Hematopoietic multipotent progenitor cell treated with erythropoietin and hydrocortisone succinate and interleukin-3 and kit ligand, for 17 days (in vitro differentiated cells): ENCODE data around the gene PTPRN2.

Experiments
- DNase-seq: peaks from one replicate; pipeline ENCODE4 v3.0.0-alpha.2; 2015; ENCODE audit warnings: low spot score

PTPRN2 gene

DNA sequence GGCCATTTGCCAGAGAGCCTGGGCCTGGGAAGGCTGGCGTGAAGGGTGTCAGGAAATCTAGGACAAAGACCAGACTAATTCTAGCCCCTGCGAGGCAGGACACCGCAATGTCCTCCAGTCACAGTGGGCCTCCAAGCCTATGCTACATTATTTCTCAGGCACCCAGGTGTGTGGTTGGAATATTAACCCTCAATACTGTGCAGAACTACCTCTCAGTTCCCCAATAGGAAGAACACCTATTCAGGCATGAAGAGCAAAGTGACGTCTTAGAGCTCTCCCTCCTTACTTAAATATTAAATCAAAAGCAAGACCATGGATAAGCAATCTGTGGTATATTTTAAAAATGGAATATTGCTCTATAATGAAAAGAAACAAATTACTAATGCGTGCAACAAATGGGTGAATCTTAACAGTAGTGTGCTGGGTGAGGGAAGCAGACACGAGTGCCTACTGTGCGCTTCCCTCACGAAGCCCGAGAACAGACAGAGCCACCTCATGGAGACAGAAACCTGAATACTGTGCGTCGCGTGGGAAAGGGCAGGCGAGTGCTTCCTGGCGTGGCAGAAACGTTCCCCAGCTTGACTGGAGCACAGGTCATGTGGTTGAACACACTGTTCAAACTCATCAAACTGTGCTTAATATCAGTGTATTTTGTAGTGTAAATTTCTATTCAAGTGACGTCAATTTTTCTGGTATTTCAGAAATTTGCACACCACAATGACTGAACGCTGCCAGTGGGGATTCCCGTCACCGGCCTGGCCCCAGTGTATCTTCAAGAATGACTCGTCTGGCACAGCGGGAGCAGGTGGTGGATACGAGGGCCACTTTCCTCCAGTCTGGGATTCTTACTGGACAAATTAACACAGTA lies 15.5 kb upstream of the PTPRN2 start:
- DNase-seq: no peak

DNA sequence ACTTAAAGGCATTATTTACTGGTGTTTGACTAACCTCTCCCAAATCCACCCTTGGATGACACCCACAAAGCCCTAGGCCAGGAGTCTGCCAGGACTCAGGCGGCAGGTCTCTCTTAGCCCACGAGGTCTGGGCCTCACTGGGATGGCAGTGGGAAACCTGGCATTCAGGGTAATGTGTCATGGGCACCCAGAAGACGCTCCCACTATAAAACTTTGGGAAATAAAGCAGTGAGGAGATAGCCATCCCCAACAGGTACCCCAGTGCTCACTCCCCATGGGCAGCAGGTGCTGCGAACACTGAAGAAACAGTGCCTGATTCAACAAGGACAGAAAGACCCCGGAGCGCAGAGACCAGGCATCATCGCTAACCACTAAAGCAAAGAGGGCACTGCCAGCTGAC lies 14.4 kb upstream of the PTPRN2 start:
- DNase-seq: no peak

DNA sequence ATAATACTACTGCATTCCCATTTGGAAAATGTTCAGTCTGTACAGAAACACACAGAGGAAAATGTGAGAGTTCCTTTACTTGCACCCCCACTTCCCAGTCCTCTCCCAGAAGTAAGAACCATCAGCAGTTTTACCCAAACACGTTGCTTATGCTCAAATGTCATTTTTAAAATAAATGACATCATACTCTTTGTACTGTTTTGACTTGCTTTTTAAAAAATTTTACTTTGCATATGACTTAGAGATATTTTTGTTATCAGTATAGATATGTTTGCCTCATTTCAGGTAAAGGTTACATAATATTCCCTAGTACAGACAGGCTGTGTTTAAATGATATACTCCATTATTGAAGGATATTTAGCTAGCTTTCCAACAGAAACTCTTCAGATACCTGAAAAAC lies 13.5 kb upstream of the PTPRN2 start:
- DNase-seq: no peak

DNA sequence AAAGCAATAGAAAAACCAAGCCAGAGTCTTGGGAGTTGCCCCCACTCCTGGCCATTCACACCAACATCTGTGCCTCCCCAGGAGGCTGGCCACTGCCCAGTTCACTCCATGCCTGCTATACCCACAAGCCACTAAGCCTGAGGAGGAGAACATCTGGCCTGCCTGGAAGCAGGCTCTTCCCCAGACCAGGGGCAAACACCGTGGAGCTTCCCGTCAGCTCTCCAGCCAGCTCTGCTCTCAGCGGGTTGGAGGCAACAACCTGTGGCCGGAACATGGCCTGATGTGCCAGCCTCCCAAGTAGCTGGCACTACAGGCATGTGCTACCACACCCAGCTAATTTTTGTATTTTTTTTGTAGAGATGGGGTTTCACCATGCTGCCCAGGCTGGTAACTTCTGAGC lies 9.1 kb upstream of the PTPRN2 start:
- no peak for DNase-seq

DNA sequence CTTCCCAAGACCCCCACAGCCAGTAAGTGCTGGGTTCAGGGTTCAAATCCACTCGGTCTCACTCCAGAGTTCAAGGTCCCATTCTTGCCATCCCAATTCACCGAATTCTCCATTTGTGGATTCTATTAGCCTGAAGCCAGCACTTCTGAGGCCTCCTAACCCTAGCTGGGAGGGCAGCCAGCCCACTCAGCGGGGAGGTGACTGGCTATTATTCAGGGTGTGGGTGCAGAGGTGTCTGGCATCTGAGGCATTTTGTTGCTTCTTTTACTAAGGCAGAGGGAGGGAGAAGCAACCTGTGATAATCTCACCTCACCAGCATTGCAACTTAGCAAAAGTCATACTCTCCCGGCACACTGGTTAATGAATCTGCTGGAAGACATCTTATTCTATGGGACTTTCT lies 8.7 kb upstream of the PTPRN2 start:
- no peak for DNase-seq

DNA sequence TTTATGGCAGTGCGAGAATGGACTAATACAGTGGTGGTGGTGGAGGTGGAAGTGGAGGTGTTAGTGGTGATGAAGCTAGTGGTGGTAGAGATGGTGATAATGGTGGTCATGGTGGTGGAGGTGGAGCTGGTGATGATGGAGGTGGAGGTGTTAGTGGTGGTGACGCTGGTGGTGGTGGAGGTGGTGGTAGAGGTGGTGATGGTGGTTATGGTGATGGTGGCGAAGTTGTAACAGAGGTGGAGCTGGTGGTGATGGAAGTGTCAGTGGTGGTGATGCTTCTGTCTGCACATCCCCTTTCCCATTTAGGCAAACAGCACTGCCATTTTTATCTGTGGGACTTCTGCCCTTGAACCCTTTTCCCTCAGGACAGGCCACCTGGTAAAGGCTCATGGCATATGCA lies 7.4 kb upstream of the PTPRN2 start:
- no peak for DNase-seq

DNA sequence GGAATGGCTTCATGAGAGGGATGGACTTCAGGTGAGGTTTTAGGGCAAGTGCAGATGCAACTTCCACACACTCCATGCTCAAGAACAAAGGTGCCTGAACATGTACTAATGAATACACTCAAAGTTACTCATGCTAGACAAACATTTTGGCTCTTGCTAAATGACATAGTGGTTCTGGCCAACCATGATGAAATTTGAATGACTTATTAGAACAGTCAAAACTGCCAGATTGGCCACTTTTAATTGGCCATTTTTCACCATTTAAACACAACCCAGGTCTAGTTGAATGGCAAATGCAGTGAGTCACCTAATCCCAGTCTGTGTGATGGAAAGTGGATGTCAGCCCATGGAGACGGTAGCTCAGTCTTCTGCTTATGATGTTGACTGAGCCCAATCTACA lies 4.9 kb upstream of the PTPRN2 start:
- no peak for DNase-seq

DNA sequence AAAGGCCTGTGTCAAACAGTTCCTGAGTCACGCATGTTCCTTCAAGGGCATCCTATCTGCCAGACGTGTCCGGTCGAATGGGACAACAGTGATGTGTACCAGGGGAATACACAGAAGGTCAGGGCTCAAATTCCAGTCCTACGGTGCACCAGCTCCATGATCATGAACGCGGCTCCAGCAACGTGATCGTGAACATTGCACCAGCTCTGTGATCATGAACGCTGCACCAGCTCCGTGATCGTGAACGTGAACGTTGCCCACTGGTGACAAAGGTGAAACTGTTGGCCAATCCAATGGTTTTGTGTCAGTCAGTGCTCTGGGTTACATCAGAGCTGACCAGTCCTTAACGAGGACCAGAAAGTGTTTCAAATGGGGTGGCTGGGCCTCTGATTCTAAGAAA lies 4.3 kb upstream of the PTPRN2 start:
- no peak for DNase-seq

DNA sequence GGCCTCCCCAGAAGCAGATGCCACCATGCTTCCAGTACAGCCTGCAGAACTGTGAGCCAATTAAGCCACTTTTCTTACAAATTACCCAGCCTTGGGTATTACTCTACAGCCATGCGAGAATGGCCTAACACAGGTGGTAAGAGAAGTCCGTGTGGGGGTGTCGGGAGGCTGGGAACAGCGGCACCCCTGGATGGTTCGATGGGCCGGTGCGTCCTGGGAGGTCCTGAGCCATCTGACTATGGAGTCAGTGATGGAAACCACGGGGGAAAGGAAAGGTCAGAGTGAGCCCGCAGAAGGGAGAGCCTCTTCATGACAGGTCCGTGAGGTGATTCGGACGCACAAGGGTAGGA lies 2.5 kb upstream of the PTPRN2 start:
- DNase-seq: no peak

DNA sequence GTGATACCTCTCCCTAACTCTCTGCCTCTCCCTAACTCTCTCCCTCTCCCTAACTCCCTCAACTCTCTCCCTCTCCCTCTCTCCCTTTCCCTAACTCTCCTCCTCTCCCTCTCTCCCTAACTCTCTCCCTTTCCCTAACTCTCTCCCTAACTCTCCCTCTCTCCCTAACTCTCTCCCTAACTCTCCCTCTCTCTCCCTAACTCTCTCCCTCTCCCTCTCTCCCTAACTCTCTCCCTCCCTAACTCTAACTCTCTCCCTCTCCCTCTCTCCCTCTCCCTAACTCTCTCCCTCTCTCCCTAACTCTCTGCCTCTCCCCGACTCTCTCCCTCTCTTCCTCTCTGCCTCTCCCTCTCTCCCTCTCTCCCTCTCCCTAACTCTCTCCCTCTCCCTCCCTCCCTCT lies 2.0 kb upstream of the PTPRN2 start:
- no peak for DNase-seq

DNA sequence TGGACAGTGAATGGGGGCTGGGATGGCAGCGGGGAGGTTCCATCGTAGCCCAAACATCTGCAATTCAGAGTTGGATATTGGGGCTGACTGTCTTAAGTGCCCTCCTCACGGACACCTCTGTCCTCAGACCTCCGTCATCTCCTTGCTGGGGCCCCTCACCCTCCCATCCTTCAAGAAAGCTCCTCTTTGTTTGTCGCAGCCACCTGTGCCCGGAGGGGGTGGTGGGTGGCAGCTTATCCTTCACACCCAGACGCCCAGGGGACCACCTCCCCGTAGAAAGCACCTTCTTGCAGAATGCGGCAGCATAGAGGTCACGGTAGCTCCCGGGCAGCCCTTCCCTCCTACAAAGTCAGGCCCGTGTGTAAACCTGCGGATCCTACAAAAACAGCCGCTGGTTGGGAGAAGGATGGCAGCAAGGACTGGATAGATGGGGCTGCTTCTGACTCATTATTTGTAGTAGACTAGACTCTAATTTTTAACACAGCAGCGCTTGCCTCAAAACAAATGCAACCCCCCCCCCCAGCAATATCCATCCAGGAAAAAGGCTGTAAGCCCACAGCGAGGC lies 1.3 kb upstream of the PTPRN2 start:
- no peak for DNase-seq

DNA sequence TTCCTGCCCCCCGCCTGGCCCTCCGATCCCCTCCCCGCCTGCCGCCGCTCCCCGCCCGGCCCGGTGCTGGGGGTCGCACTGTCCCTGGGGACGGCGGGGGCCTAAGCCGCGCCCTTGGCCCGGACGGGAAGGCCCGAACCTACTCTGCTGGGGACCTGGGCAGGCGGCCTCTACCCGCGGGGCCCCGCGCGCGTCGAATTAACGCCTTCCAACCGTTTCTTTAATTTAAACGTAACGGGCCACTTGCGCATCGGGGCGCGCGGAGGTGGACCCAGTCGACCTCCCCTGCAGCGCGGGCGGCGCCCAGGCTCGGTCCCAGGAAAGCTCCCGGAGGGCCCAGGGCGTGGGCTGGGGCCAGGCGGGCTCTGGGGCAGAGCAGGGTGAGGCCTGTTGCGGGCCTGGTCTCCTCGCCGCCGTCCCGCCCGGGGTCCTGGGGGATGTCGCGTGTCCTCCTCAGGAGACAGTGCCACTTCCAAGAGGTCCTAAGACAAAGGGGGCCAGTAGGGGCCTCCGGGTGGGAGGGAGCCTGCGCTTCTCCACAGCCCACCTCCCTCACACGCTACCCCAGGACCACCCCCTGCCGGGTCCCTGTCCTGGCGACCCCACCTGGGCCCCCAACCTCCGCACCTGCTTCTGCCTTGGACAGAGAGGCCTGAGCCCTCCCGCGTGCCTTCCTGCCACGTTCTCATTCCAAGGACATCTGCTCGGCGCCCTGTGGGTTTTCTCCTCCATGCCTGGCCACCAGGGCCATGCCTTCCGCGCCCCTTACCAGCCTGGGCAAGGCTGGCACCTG lies 658 bp upstream of the PTPRN2 start:
- DNase-seq: no peak

DNA sequence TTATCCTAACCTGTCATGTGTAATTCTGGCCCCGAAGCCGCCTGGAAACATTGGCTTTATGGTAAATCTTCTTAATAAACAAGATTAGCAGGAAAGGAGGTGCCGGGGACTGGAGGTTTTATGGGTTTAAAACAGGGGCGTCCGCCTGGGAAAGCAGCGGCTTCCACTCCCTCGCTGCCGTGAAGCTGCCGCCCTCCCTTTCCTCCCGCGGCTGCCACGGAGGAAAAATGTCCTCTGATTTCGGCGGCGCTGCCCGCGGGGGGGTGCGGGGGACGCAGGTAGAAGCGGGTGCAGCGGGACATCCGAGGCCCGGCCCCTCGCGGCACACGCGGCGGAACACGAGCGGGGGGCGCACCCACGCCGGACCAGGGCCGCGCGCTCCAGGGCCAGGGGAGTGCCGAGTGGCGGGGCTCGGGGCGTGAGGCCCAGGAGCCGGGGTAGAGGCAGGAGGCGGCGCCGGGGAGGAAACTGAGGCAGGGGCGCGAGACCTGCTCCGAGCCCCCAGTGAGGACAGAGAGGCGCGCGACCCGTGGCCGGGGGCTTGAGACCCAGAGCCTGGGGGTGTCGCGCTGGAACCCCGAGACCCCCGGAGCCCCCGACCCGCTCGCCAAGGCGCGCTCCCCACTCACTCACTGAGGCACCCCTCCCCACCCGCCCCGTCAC lies 993 bp downstream of the PTPRN2 start:
- no peak for DNase-seq

DNA sequence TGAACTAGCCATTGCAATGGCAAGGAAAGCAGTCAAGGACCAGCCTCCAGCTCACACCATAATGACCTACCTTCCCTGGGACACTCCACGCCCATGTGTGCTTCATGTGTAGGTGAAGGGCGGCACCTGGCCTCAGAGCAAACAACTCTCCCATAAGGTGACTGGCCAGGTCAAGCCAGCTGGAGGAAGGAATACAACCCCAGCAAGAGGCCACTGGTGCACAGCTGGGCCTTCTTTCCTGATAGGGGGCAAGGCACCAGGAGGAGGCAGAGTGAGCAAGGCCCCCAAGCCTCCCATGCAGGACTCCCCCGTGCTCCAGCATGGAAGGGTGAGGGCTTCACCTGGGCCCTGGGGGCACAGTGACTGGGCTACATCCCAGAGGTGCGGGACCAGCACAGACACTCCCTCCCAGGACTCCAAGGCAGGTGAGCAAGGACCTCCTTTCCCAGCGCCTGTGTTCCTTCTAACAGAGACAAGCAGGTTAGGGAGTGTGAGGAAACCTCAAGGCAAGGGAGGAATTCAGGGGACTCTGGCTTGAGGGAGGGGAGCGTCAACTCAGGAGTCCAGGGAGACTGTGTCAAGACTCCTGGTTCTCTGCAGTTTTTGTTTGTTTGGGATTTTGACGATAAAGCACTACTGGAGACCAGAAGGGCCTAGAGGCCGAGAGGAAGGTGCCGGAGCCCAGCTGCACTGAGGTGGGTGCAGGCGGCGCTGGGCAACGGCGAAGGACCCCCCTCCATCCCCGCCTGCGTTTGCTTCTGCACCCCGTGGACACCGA lies 1.7 kb downstream of the PTPRN2 start:
- DNase-seq: no peak

DNA sequence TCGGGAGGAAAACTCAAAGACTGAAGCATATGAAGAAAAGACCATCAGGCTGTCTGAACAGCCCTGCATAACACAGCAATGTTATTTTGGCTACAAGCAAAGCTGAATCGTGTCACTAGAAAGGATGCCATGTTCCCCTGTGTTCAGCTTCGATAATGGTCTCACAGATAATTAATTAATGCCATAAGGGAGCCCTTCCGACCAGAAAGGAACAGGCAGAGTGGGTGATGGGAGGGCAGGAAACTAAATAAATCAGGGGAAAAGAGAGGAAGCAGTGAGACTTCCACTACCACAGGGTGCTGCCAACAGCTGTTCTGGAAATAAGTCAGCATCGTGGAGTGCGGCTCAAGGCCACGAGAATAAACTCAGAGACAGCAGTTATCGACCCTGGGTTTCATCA lies 3.2 kb downstream of the PTPRN2 start:
- no peak for DNase-seq

DNA sequence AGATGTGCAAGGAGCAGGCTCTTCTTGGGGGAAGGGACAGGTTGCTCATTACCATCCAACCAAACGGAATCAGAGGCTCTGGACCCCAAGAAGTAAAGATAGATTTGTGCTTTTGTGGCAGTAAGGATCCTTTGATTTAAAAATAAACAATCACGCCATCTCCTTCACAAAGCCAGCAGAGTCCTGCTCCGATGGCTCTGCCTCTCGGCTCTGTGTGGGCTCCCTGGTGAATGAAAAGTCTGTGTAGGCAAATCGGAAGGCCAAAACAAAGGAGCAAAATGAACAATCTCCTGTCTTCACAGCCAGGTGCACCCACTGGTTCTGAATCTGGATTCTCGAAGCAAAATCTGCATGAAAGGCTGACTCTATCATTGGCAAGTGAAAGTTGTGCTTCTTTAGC lies 3.8 kb downstream of the PTPRN2 start:
- no peak for DNase-seq

DNA sequence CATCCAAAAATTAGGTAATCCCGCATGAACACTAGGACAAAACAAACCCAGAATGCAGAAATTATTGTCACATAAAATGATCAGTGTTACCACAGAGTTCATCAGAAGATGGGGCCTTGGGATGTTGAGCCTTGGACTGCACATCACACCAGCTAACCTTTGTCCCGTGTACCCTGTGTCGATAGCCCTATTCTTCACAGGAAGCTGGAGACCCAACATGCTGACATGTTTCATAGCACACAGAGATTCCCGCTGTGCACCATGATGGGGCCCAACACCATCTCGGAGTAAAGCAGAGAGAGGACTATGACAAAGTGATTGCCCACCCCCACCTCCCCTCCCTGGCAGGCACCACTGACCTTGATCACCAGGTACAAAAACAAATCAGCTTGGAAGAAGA lies 4.5 kb downstream of the PTPRN2 start:
- no peak for DNase-seq

DNA sequence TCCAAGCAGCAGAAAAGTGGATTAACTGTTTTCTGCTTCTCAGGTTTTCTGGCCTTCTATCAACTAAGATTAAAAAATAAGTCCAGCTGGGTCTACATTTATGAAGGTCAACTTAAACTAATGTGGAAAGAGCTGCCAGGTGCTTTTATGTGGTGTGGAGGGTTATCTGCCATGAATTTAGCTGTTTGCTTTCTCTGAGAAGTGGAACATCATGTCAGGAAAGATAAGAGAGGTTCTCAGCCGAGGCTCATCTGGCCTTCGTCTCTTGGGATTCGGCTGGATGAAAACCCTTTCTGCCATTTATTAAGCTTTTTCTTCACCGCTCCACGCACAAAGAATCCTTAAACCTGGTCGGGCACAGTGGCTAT lies 5.5 kb downstream of the PTPRN2 start:
- no peak for DNase-seq

DNA sequence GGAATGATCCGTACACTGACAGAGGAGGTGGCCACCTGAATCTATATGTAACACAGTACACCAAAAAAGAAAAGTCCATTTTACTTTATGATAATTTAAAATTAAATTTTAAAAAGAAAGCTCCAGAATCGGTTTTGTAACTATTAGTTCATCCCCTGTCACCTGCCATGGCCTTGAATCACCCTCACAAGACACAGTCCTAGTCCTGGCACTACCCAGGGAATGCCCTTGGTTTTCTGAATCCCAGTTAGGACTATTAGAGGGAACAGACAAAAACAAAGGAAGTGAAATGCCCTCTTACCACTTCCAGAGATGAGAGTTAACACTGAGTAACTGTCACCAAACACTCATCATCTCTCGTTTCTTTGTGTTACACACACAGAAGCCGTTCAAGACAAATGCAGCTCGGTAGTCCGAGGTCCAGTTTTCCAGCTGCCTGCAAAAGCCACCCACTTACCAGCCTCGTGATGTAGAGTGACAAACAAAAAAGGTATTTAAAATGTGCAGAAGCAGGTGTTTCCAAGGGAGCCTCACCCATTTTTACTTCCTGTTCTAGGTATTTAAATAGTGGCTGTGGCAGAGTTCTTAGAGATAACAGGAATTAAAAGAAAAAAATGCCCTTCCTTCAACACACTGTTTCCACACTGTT lies 6.1 kb downstream of the PTPRN2 start:
- DNase-seq: no peak

DNA sequence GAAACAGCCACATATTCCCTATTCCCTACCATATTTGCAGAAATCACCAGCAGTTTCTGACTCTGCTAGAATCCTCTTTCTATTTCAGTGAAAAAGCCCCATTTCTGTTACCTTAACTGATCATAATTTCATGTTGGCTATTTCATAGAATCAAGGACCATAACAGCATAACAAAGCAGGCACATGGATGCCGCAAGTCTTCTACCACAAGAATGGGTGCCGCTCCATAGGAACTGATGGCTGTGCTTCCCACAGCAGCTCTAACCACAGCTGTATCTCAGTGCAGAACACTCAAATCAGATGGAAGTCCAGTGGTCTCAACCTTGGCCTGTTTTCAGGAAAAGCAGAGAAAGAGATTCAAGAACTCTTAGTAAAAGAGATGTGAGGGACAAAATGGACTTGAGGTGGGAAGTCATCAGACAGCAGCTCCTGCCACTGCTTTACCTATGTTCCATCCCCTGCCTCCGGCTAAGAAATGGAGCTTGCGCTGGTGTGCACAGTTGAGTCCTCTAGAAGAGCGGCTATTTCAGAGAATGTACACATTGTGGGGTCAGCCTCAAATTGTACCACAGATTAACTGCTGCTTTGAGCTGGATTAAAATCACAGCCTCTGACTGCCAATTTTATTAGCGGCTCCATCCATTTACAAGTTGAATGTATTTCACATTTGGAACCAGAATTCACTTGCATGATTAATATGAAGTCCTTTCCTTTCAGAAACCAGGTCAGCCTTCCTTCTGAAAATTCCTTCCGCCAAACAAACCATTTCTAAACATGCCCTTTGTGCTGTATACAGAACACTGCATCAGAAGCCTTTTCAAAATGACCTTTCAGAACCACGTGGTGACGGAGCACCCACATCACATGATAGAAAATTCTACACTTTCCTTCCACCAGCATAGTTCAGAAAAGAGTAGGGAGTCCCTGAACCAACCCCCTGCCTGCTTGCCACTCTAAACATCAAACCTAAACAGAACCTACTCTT lies 7.7 kb downstream of the PTPRN2 start:
- DNase-seq: no peak
